K562 (cell line): ENCODE results near the gene DYNLT2. TPM values are rescaled to one million over a fixed set of nuclear protein-coding genes. Genes with fewer than 3 reads are reported as not detected.
A peak's percentile ranks its signal among the peaks of the same experiment; 100 is the strongest.

Experiments used
- BRF1 ChIP-seq: IDR thresholded peaks from 3 replicates; pipeline ENCODE4 v1.6.1; 2011; ENCODE audit warnings: borderline replicate concordance, mild to moderate bottlenecking; ENCODE audit not compliant: insufficient read length; ENCODE audit errors: extremely low read depth
- CBFB ChIP-seq: sonication (generic); formaldehyde crosslinking; IDR thresholded peaks from 2 replicates; pipeline ENCODE4 v1.4.0; 2020; ENCODE audit warnings: mild to moderate bottlenecking, missing genetic modification reagents
- COPS2 ChIP-seq: fragments of 450-650 bp; conservative IDR thresholded peaks from 2 replicates; pipeline ENCODE4 v1.6.1; 2016; ENCODE audit warnings: mild to moderate bottlenecking, moderate library complexity
- CREB3L1 ChIP-seq: fragments of 450-650 bp; IDR thresholded peaks from 2 replicates; pipeline ENCODE4 v1.6.1; 2014; ENCODE audit warnings: low read depth, mild to moderate bottlenecking, moderate library complexity, borderline replicate concordance
- ESRRA ChIP-seq: fragments of 450-650 bp; IDR thresholded peaks from 2 replicates; pipeline ENCODE4 v1.6.1; 2014; ENCODE audit warnings: low read depth, mild to moderate bottlenecking, moderate library complexity, borderline replicate concordance
- FOS ChIP-seq: IDR thresholded peaks from 3 replicates; pipeline ENCODE4 v1.6.1; 2011; ENCODE audit not compliant: insufficient read length; ENCODE audit errors: extremely low read depth
- GABPA ChIP-seq: fragments of 200-800 bp; sonication (Bioruptor generic); conservative IDR thresholded peaks from 2 replicates; pipeline ENCODE4 v1.6.1; 2016; ENCODE audit warnings: low read depth, missing genetic modification characterization, missing compliant biosample characterization
- GATAD2B ChIP-seq: fragments of 450-650 bp; IDR thresholded peaks from 2 replicates; pipeline ENCODE4 v1.6.1; 2017; ENCODE audit warnings: mild to moderate bottlenecking, borderline replicate concordance
- ZBTB33 ChIP-seq: sonication (generic); formaldehyde crosslinking; IDR thresholded peaks from 2 replicates; pipeline ENCODE4 v1.8.1; 2023; ENCODE audit warnings: mild to moderate bottlenecking, missing genetic modification reagents
- ZC3H4 ChIP-seq: sonication (generic); formaldehyde crosslinking; IDR thresholded peaks from 2 replicates; pipeline ENCODE4 v1.9.0; 2021; ENCODE audit warnings: missing genetic modification reagents, borderline replicate concordance
- polyA plus RNA-seq, 8 experiments: library from polyadenylated mRNA; depleted of rRNA in 4 of 8; stranded (reverse) in 5 of 8; unstranded in 3 of 8; fragments of >200 nt; fragmentation: Nextera tagmentation in 2 of 8; fragmentation: Illumina TruSeq in 1 of 8; extraction: Ambion mirVana in 2 of 8; extraction: Trizol in 1 of 8; gene quantifications; 2 replicates each; pipeline versions ENCODE4 v1.2.1 to v1.2.3, GENCODE V29; 2011 to 2014; ENCODE audit warnings: inconsistent platforms in 1 of 8, missing spikeins in 1 of 8
- total RNA-seq, 7 experiments: library from RNA; depleted of rRNA in 6 of 7; stranded (reverse); fragments of >200 nt in 6 of 7; fragmentation: Illumina TruSeq in 2 of 7; extraction: Trizol in 2 of 7; gene quantifications; 2 replicates each; pipeline versions ENCODE4 v1.2.1 to v1.2.3, GENCODE V29; 2011 to 2021; ENCODE audit warnings: low replicate concordance in 1 of 7
- TF ChIP-seq, protein P1 (sequence below), 2 experiments: fragments of 450-650 bp; formaldehyde crosslinking in 1 of 2; IDR thresholded peaks; 2 replicates each; pipeline versions ENCODE4 v1.4.0 to v1.6.1; 2014 to 2020; ENCODE audit warnings: mild to moderate bottlenecking in 2 of 2, borderline replicate concordance in 1 of 2, low read depth in 1 of 2

The DYNLT2 gene
- total and polyA plus RNA-seq, 9 of the 15 experiments (the other 6 are each of a cell fraction or from before 2014, with no cell fraction given) = 2.0 to 12.8 (median 6.3) TPM

DNA sequence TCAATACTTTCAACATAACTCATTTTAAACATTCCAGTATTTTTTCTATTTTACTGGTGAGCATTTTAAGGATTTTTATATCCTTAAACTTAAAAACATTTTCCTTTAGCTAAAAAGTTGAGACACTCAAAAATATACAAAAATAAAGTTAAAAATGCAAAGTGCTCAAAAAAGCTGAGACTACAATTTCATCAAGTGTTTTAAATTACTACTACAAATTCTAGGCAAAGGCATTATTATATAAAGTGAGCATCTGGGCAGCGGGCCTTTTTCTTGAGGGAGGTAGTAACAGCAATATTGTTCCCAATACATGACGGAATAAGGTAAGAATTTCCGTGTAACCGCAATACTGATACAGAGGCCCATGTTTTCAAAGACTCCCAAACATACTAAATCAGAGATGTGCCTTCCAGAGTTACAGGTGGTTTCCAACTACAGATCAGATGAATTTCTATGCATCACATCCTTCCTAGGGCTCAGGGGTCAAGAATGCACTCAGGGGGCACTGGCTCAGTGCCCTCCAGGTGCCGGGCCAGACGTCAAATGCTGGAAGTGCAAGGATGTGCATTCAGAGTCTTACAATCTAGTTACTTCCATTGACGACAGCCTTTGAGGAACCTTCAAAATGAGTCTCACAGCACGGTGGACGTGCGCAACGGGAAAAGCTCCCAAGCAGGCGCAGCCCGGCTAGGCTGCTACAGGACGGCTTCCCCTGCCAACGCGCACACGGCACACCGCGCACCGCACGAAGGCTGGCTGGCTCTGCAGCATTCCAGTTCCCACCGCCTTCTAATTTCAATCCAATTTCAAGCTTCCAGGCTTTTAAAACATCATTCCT, 28.8 kb downstream of the DYNLT2 start (continued):
- TF ChIP-seq GABPA (tag) = no peak
- no peak for TF ChIP-seq FOS
- peak; percentile 67; the same call in 1 of the 2 replicates for TF ChIP-seq ESRRA
- 0 out of 2 replicates have a peak, but pooled peaks have one; percentile 38 for TF ChIP-seq GATAD2B
- TF ChIP-seq ZC3H4 (CRISPR knock-in tag) = peak; percentile 90; the same call in 1 of the 2 replicates
- TF ChIP-seq, protein P1, sequence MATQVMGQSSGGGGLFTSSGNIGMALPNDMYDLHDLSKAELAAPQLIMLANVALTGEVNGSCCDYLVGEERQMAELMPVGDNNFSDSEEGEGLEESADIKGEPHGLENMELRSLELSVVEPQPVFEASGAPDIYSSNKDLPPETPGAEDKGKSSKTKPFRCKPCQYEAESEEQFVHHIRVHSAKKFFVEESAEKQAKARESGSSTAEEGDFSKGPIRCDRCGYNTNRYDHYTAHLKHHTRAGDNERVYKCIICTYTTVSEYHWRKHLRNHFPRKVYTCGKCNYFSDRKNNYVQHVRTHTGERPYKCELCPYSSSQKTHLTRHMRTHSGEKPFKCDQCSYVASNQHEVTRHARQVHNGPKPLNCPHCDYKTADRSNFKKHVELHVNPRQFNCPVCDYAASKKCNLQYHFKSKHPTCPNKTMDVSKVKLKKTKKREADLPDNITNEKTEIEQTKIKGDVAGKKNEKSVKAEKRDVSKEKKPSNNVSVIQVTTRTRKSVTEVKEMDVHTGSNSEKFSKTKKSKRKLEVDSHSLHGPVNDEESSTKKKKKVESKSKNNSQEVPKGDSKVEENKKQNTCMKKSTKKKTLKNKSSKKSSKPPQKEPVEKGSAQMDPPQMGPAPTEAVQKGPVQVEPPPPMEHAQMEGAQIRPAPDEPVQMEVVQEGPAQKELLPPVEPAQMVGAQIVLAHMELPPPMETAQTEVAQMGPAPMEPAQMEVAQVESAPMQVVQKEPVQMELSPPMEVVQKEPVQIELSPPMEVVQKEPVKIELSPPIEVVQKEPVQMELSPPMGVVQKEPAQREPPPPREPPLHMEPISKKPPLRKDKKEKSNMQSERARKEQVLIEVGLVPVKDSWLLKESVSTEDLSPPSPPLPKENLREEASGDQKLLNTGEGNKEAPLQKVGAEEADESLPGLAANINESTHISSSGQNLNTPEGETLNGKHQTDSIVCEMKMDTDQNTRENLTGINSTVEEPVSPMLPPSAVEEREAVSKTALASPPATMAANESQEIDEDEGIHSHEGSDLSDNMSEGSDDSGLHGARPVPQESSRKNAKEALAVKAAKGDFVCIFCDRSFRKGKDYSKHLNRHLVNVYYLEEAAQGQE (IDR thresholded peaks at IDR 0.05; ENCODE audit: borderline replicate concordance) = peak; percentile 58
- TF ChIP-seq, protein P1 (CRISPR knock-in tag; IDR thresholded peaks at IDR 0.05; ENCODE audit: low read depth) = no peak
- no peak for TF ChIP-seq BRF1
- no peak for TF ChIP-seq ZBTB33
- TF ChIP-seq CREB3L1 = no peak
- 0 out of 2 replicates have a peak, but pooled peaks have one; percentile 54 for TF ChIP-seq CBFB (CRISPR knock-in tag)
- TF ChIP-seq COPS2 = no peak
